Right lobe of liver (tissue), 4 donors: Measurements from ENCODE around the gene ZNF670.

Source experiments
- POLR2A ChIP-seq: fragments of 450-650 bp; IDR thresholded peaks from one replicate; pipeline ENCODE4 v1.6.1; 2017; ENCODE audit warnings: antibody characterized with exemption, mild to moderate bottlenecking
- TF ChIP-seq, protein P1 (sequence below), 4 donors: fragments of 200-600 bp in 3 of 4; fragments of 450-650 bp in 1 of 4; IDR thresholded peaks; one replicate each; pipeline versions ENCODE4 v1.5.1 to v1.8.0; 2016 to 2022; ENCODE audit warnings: antibody characterized with exemption in 4 of 4, mild to moderate bottlenecking in 2 of 4
- donor health status: DM: no; HTN: no; CAD: no.
- donor health status: DM: no; HTN: no; CAD: no.
- donor health status: DM: no; HTN: yes; CAD: no.

- TF ChIP-seq, protein P1, sequence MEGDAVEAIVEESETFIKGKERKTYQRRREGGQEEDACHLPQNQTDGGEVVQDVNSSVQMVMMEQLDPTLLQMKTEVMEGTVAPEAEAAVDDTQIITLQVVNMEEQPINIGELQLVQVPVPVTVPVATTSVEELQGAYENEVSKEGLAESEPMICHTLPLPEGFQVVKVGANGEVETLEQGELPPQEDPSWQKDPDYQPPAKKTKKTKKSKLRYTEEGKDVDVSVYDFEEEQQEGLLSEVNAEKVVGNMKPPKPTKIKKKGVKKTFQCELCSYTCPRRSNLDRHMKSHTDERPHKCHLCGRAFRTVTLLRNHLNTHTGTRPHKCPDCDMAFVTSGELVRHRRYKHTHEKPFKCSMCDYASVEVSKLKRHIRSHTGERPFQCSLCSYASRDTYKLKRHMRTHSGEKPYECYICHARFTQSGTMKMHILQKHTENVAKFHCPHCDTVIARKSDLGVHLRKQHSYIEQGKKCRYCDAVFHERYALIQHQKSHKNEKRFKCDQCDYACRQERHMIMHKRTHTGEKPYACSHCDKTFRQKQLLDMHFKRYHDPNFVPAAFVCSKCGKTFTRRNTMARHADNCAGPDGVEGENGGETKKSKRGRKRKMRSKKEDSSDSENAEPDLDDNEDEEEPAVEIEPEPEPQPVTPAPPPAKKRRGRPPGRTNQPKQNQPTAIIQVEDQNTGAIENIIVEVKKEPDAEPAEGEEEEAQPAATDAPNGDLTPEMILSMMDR (IDR thresholded peaks at IDR 0.05) = no peak
- TF ChIP-seq POLR2A = no peak
These were observed 27.4 kb upstream of the ZNF670 start for GRCh38 chr1:247105966-247106365.
